ENCODE results near the gene CHRNA10.

DNA sequence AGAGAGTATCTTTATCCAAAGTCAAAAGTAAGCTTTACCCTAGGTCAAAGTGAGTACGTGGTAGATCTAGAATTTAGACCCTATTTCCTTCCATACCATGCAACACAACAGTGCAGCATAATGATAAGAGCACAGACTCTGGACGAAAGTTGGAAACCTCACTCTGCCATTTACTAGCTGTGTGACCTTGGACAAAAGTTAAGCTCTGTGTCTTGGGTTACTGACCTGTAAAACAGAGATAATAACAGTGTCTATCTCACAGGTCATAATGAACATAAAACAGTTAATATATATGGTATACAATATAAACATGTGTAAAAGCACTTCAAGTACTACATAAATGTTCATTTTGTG lies 13.6 kb upstream of the CHRNA10 start:
- TF ChIP-seq, protein P1, sequence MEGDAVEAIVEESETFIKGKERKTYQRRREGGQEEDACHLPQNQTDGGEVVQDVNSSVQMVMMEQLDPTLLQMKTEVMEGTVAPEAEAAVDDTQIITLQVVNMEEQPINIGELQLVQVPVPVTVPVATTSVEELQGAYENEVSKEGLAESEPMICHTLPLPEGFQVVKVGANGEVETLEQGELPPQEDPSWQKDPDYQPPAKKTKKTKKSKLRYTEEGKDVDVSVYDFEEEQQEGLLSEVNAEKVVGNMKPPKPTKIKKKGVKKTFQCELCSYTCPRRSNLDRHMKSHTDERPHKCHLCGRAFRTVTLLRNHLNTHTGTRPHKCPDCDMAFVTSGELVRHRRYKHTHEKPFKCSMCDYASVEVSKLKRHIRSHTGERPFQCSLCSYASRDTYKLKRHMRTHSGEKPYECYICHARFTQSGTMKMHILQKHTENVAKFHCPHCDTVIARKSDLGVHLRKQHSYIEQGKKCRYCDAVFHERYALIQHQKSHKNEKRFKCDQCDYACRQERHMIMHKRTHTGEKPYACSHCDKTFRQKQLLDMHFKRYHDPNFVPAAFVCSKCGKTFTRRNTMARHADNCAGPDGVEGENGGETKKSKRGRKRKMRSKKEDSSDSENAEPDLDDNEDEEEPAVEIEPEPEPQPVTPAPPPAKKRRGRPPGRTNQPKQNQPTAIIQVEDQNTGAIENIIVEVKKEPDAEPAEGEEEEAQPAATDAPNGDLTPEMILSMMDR (IDR thresholded peaks at IDR 0.05; ENCODE audit: low read depth, low read length, missing input control), result no peak
- no peak for TF ChIP-seq RAD21 (IDR thresholded peaks at IDR 0.05)
- no peak for TF ChIP-seq TAF1 (conservative IDR thresholded peaks at IDR 0.05)
- TF ChIP-seq, protein P2, sequence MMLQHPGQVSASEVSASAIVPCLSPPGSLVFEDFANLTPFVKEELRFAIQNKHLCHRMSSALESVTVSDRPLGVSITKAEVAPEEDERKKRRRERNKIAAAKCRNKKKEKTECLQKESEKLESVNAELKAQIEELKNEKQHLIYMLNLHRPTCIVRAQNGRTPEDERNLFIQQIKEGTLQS (IDR thresholded peaks at IDR 0.05), result no peak

All from liver (tissue), 3 donors.